AG04450 (cell line): Measurements from ENCODE around the gene EDC3. TPM values are rescaled to one million over a fixed set of nuclear protein-coding genes. Genes with fewer than 3 reads are reported as not detected.

Experiments used
- CTCF ChIA-PET: fragments of 300-600, 350-600 bp; formaldehyde crosslinking; extraction: SDS; loops from one replicate; lab custom pipeline; 2022; ENCODE audit warnings: antibody characterized with exemption, inconsistent platforms; lab: Charles Lee
- POLR2A ChIA-PET: fragments of 350-600 bp; formaldehyde crosslinking; extraction: SDS; loops from one replicate; lab custom pipeline; 2021; ENCODE audit warnings: antibody characterized with exemption, inconsistent platforms; lab: Yijun Ruan, JAX
- DNase-seq: peaks from one replicate; pipeline ENCODE4 v3.0.0-alpha.2; 2011; ENCODE audit warnings: low read depth, low spot score
- H3K27ac ChIP-seq: one replicate; pipeline ENCODE4 v1.5.1; 2012; ENCODE audit warnings: low read depth, low read length, control low read depth
- H3K27me3 ChIP-seq: one replicate; pipeline ENCODE4 v1.6.0; 2012; ENCODE audit warnings: low read length; ENCODE audit not compliant: control insufficient read depth, insufficient read depth
- H3K4me3 ChIP-seq: 2 replicates; pipeline ENCODE4 v1.5.1; 2011; ENCODE audit warnings: mild to moderate bottlenecking, low read depth, low read length, control low read depth
- H3K9me3 ChIP-seq: 2 replicates; pipeline ENCODE4 v1.5.1; 2012; ENCODE audit warnings: low read length; ENCODE audit not compliant: control insufficient read depth, insufficient read depth
- polyA plus RNA-seq: library from polyadenylated mRNA; depleted of rRNA; stranded (reverse); fragments of >200 nt; gene quantifications from 2 replicates; pipeline ENCODE4 v1.2.3, GENCODE V29; 2011
- TF ChIP-seq, protein P1 (sequence below): IDR thresholded peaks from 2 replicates; pipeline ENCODE4 v1.5.1; 2011; ENCODE audit warnings: low read depth, low read length, control low read depth, inconsistent platforms

EDC3 gene
- polyA plus RNA-seq, 1 experiment, result 37.1 TPM

DNA sequence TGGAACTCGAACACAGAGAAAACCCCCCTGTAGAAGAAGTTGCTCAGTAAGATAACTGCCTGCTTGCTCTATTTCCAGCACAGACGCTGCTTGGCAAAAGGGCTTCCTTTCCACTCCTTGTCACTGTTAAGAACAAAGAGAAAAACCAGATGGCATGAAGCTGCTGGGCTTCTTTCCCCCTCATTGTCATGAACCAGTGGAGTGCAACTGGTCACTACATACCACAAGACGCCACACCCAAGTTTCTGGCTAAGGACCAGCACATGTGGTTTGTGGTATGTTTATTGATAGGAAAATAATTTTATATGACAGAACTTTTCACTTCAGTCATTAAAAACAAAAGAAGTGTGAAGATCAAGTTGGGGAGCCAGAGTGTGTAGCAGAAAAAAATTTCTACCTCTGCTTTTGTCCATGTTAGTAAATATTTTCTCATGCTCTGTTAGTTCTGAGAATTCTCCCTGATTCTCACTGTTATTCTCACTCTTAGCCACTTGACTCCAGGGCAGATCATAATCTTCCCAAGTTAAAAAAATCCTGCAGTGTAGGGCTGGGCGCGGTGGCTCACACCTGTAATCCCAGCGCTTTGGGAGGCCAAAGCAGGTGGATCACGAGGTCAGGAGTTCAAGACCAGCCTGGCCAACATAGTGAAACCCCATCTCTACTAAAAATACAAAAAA is 42.3 kb downstream of the EDC3 start:
- ChIA-PET CTCF (interaction anchor here (1.6 to 3.1 kb wide), 2 partner anchors 18 to 22 kb away, joined by 10 to 20 read pairs; no protein-coding TSS in a partner anchor), POLR2A (no interaction called here)
- H3K9me3 ChIP-seq, result no peaks in the 10 kb centered on the region
- H3K4me3 ChIP-seq, result no peak overlapping the region
- DNase-seq, result no peak
- no peaks in the 10 kb centered on the region for H3K27me3 ChIP-seq
- no peak overlapping the region for H3K27ac ChIP-seq
- TF ChIP-seq, protein P1, sequence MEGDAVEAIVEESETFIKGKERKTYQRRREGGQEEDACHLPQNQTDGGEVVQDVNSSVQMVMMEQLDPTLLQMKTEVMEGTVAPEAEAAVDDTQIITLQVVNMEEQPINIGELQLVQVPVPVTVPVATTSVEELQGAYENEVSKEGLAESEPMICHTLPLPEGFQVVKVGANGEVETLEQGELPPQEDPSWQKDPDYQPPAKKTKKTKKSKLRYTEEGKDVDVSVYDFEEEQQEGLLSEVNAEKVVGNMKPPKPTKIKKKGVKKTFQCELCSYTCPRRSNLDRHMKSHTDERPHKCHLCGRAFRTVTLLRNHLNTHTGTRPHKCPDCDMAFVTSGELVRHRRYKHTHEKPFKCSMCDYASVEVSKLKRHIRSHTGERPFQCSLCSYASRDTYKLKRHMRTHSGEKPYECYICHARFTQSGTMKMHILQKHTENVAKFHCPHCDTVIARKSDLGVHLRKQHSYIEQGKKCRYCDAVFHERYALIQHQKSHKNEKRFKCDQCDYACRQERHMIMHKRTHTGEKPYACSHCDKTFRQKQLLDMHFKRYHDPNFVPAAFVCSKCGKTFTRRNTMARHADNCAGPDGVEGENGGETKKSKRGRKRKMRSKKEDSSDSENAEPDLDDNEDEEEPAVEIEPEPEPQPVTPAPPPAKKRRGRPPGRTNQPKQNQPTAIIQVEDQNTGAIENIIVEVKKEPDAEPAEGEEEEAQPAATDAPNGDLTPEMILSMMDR, result no peak

DNA sequence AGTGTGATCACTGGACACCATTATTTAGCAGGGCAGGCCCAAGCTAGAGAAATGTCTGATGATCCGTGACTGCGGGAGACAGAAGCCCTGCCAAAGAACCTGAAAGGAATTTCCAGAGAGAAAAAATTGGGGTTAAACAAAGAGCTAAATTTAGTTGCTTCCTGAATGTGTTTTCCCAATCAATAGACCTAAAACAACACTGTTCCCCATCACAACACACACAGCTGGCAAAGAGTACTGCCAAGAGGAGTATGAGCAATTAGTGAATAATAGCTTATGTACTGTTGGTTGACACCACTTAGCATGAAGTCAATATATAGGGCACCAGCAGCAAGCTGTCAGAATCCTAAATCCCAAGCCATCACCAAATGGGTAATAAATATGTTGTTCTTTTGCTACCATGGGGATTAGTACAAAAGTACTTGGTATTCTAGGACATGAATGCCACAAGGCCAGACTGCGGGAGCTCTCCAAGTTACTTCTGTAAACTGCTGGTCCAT is 44.5 kb downstream of the EDC3 start:
- H3K9me3 ChIP-seq, result no peaks in the 10 kb centered on the region
- POLR2A ChIA-PET, result no interaction called here
- no peak for DNase-seq
- CTCF ChIA-PET, result interaction anchor here (0.7 to 1.2 kb wide), 3 partner anchors 17 to 117 kb away, joined by 3 to 6 read pairs (median 4); no protein-coding TSS in a partner anchor
- no peak overlapping the region for H3K4me3 ChIP-seq
- TF ChIP-seq, protein P1, result no peak
- H3K27ac ChIP-seq, result no peak overlapping the region
- H3K27me3 ChIP-seq, result no peaks in the 10 kb centered on the region

DNA sequence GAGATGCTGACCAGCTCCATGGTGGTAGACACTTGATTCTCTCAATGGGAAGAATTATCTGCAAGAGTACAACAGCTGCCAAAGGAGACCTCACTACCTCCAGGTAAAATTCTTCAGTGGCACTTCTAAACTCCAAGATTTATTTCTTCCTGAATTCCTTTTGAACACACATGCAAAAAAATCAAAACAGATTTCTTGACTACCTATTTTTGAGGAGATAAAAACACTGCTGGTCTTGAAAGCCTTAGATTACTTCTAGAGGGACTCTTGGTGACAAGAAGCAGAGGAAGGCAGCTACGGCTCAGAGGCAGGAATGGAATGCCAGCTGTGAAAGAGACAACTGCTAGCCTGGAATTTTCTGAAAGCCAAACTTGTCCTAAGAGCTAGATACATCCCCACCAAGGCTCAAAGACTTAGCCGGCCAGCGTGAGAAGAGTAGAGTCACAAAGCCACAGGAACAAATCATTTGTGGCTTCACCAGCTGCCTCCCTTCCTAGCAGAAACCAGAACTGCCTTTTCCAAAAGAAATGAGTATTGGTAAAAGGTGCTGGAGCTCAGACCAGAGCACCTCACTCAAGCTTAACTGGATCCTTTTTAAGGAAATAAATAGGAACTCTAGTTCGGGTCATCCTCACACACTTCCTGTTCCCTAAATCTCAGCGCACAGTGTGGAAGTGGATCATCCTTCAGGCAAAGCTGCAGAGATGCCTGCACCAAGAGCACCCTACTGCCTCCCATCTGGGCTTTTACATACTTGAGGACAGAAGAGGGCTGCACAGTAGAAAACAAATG is 47.6 kb downstream of the EDC3 start:
- ChIA-PET CTCF (interaction anchor here (0.5 to 19.4 kb wide), 6 partner anchors 10 to 122 kb away, joined by 3 to 517 read pairs (median 3); no protein-coding TSS in a partner anchor), POLR2A (no interaction called here)
- Histone ChIP-seq H3K4me3 (no peak overlapping the region), H3K27ac (no peak overlapping the region), H3K27me3 (no peaks in the 10 kb centered on the region), H3K9me3 (no peaks in the 10 kb centered on the region)
- no peak for DNase-seq
- TF ChIP-seq, protein P1, result no peak

DNA sequence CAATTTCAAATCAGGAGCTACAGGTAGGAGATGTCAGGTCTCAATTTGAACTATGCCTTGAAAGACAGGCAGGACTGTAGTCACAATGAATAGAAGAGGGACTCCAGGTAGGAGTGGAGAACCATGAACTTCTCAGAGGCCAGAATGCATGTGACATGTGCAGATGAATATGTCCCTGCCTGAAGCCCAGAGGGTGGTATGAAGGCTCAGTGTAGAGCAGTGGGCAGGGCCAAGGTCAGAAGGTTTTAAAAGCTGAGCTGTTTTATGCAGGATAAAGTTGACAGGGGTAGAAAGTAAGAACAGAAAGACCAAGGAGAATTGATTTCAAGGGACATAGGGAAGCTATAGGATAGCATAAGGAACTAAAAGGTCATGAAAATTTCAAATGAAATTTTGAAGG is 49.3 kb downstream of the EDC3 start:
- no peak overlapping the region for H3K4me3 ChIP-seq
- H3K9me3 ChIP-seq, result no peaks in the 10 kb centered on the region
- POLR2A ChIA-PET, result no interaction called here
- DNase-seq, result no peak
- H3K27ac ChIP-seq, result no peak overlapping the region
- no peaks in the 10 kb centered on the region for H3K27me3 ChIP-seq
- CTCF ChIA-PET, result interaction anchor here (1.0 to 19.4 kb wide), 3 partner anchors 12 to 124 kb away, joined by 4 to 517 read pairs (median 5); no protein-coding TSS in a partner anchor
- TF ChIP-seq, protein P1, result no peak
